HCT116 (cell line): ENCODE results near the gene GTPBP10. TPM values are rescaled to one million over a fixed set of nuclear protein-coding genes. Genes with fewer than 3 reads are reported as not detected.

ENCODE experiments used
- ATAC-seq: fragments of 200-7000 bp; cut with Tn5 transposase; 2 replicates; pipeline ENCODE4 v1.9.1; 2020; ENCODE audit warnings: mild to moderate bottlenecking, moderate library complexity
- BruUV-seq: library from RNA; stranded (reverse); fragments of 400-500 nt; replicated peaks from 2 replicates; lab custom pipeline; 2021; lab: Mats Ljungman, UMichigan
- CTCF ChIA-PET: fragments of 300-600 bp; sonication (Branson Sonifier 250); formaldehyde crosslinking; loops from one replicate; lab custom pipeline; 2021; ENCODE audit warnings: antibody characterized with exemption; lab: Charles Lee
- POLR2A ChIA-PET: fragments of 300-600, 350-600 bp; sonication (Branson Sonifier 250); formaldehyde crosslinking; loops from one replicate; lab custom pipeline; 2021; ENCODE audit warnings: antibody characterized with exemption; lab: Charles Lee
- RAD21 ChIA-PET, 2 experiments: fragments of 300-600 bp; sonication (Branson Sonifier 250); formaldehyde crosslinking; loops; one replicate each; lab custom pipeline; 2023; ENCODE audit warnings: low total read pairs in 2 of 2; ENCODE audit not compliant: uncharacterized antibody in 2 of 2, unreplicated experiment in 2 of 2, low non-redundant PET in 1 of 2; lab: Charles Lee
- DNase-seq: peaks from one replicate; pipeline ENCODE4 v3.0.0-alpha.2; 2010; ENCODE audit warnings: low read depth, low spot score
- H2AFZ ChIP-seq: fragments of 200-600 bp; shearing (Covaris generic), sonication (generic); 2 replicates; pipeline ENCODE4 v1.6.1; 2017; ENCODE audit warnings: low read depth, mixed run types, mixed read lengths, antibody characterized with exemption, low read length; ENCODE audit not compliant: poor library complexity, severe bottlenecking
- H3K27ac ChIP-seq: 2 replicates; pipeline ENCODE4 v1.5.1; 2012; ENCODE audit warnings: low read depth, low read length
- H3K27me3 ChIP-seq: fragments of 200-600 bp; sonication (generic); 2 replicates; pipeline ENCODE4 v1.6.1; 2016; ENCODE audit warnings: mixed run types, low read length, mixed read lengths; ENCODE audit not compliant: insufficient read depth
- H3K36me3 ChIP-seq, 2 experiments: fragments of 200-500 bp in 1 of 2; fragments of 200-600 bp in 1 of 2; sonication (Bioruptor generic) in 1 of 2; sonication (generic) in 1 of 2; 2 replicates each; pipeline versions ENCODE4 v1.5.1 to v1.6.1; 2014 to 2016; ENCODE audit warnings: low read length in 2 of 2, inconsistent platforms in 1 of 2, mixed read lengths in 1 of 2, mixed run types in 1 of 2; ENCODE audit not compliant: insufficient read depth in 2 of 2, control insufficient read depth in 1 of 2
- H3K4me1 ChIP-seq, 2 experiments: fragments of 200-600 bp in 1 of 2; sonication (generic) in 1 of 2; 2 replicates each; pipeline versions ENCODE4 v1.5.1 to v1.6.1; 2012 to 2017; ENCODE audit warnings: low read length in 2 of 2, inconsistent platforms in 1 of 2, mild to moderate bottlenecking in 1 of 2, mixed read lengths in 1 of 2, mixed run types in 1 of 2, moderate library complexity in 1 of 2; ENCODE audit not compliant: insufficient read depth in 2 of 2, control insufficient read depth in 1 of 2
- H3K4me2 ChIP-seq: fragments of 200-600 bp; sonication (generic); 2 replicates; pipeline ENCODE4 v1.6.1; 2017; ENCODE audit warnings: mixed run types, low read length, mixed read lengths
- H3K4me3 ChIP-seq, 2 experiments: fragments of 200-600 bp in 1 of 2; sonication (generic) in 1 of 2; replicated peaks in 1 of 2; 2 replicates each; pipeline ENCODE4 v1.5.1; 2011 to 2016; ENCODE audit warnings: low read length in 2 of 2, control low read depth in 1 of 2, low read depth in 1 of 2, mild to moderate bottlenecking in 1 of 2, mixed read lengths in 1 of 2, mixed run types in 1 of 2
- H3K79me2 ChIP-seq: fragments of 200-600 bp; sonication (generic); 2 replicates; pipeline ENCODE4 v1.6.1; 2017; ENCODE audit warnings: mild to moderate bottlenecking, mixed run types, low read length, moderate library complexity, mixed read lengths; ENCODE audit not compliant: insufficient read depth
- H3K9ac ChIP-seq: fragments of 200-600 bp; sonication (generic); 2 replicates; pipeline ENCODE4 v1.6.1; 2016; ENCODE audit warnings: low read length, mixed read lengths
- H3K9me2 ChIP-seq: fragments of 200-600 bp; sonication (generic), shearing (Covaris generic); 2 replicates; pipeline ENCODE4 v1.6.1; 2017; ENCODE audit warnings: mixed run types, mild to moderate bottlenecking, moderate library complexity; ENCODE audit not compliant: insufficient read depth
- H3K9me3 ChIP-seq, 2 experiments: fragments of 200-500 bp in 1 of 2; fragments of 200-600 bp in 1 of 2; sonication (Bioruptor generic) in 1 of 2; sonication (generic) in 1 of 2; 2 replicates each; pipeline ENCODE4 v1.6.1; 2014 to 2017; ENCODE audit warnings: low read length in 2 of 2, mixed read lengths in 2 of 2, inconsistent platforms in 1 of 2, low read depth in 1 of 2, mild to moderate bottlenecking in 1 of 2, mixed run types in 1 of 2, moderate library complexity in 1 of 2; ENCODE audit not compliant: control insufficient read depth in 1 of 2, insufficient read depth in 1 of 2
- H4K20me1 ChIP-seq: fragments of 200-600 bp; sonication (generic), shearing (Covaris generic); 2 replicates; pipeline ENCODE4 v1.6.1; 2017; ENCODE audit warnings: mixed run types, mild to moderate bottlenecking, moderate library complexity; ENCODE audit not compliant: insufficient read depth
- FOSL1 ChIP-seq: IDR thresholded peaks from 2 replicates; pipeline ENCODE4 v1.6.1; 2012; ENCODE audit warnings: low read depth
- POLR2AphosphoS5 ChIP-seq: IDR thresholded peaks from 2 replicates; pipeline ENCODE4 v1.6.1; 2011; ENCODE audit warnings: mild to moderate bottlenecking, low read depth, low read length, moderate library complexity
- REST ChIP-seq: IDR thresholded peaks from 2 replicates; pipeline ENCODE4 v1.6.1; 2012; ENCODE audit warnings: low read depth
- TCF7L2 ChIP-seq: IDR thresholded peaks from 2 replicates; pipeline ENCODE4 v1.7.0; 2011; ENCODE audit warnings: borderline replicate concordance, inconsistent platforms; ENCODE audit not compliant: insufficient read depth, insufficient read length; ENCODE audit errors: extremely low read depth
- intact Hi-C: fragments of 100-400 bp; cut with micrococcal nuclease; formaldehyde crosslinking; loops from 2 replicates; pipeline ENCODE4 v1.10.0; 2022
- total RNA-seq: library from RNA; stranded (reverse); gene quantifications from one replicate; pipeline ENCODE4 v1.2.1, GENCODE V29; 2021; ENCODE audit not compliant: unreplicated experiment

Gene GTPBP10
- total RNA-seq, 1 experiment from 2014 or later, result 36.7 TPM

GRCh38 chr7:90383422-90383821, 36.9 kb downstream of the GTPBP10 start:
- H3K36me3 ChIP-seq, result peaks cover 11 to 36% of the 10 kb centered on the region in 2 experiments; a peak in 3 of 4 replicates
- ChIA-PET POLR2A (no interaction called here), RAD21 (no interaction called here), CTCF (no interaction called here)
- DNase-seq (no peak), ATAC-seq (no peak)
- no peaks in the 10 kb centered on the region for H3K9me2 ChIP-seq
- H3K9ac ChIP-seq, result no peak overlapping the region
- intact Hi-C loops, result no loop called here
- H3K4me1 ChIP-seq, result peaks cover 0 to 14% of the 10 kb centered on the region in 2 experiments; a peak in 1 of 4 replicates
- H3K27ac ChIP-seq, result no peak overlapping the region
- no peaks in the 10 kb centered on the region for H3K9me3 ChIP-seq
- H2AFZ ChIP-seq, result no peak overlapping the region
- BruUV-seq, result no TSS peak
- no peak overlapping the region for H3K4me3 ChIP-seq
- H3K27me3 ChIP-seq, result no peaks in the 10 kb centered on the region
- peak overlapping the region; percentile 0; the same call in 1 of the 2 replicates for H3K4me2 ChIP-seq
- no peaks in the 10 kb centered on the region for H4K20me1 ChIP-seq
- no peaks in the 10 kb centered on the region for H3K79me2 ChIP-seq
- TF ChIP-seq FOSL1 (0 out of 2 replicates have a peak, but pooled peaks have one; percentile 9), POLR2AphosphoS5 (no peak)

- RAD21 ChIA-PET, result no interaction called here
- Histone ChIP-seq H3K27me3 (no peaks in the 10 kb centered on the region), H3K4me2 (no peak overlapping the region), H3K36me3 (peaks cover 11 to 31% of the 10 kb centered on the region in 2 experiments; a peak in 3 of 4 replicates), H3K9me3 (no peaks in the 10 kb centered on the region), H3K27ac (no peak overlapping the region), H3K9ac (no peak overlapping the region), H2AFZ (no peak overlapping the region), H3K79me2 (no peaks in the 10 kb centered on the region), H4K20me1 (no peaks in the 10 kb centered on the region), H3K4me3 (no peak overlapping the region), H3K4me1 (peaks cover 0 to 14% of the 10 kb centered on the region in 2 experiments; a peak in 1 of 4 replicates), H3K9me2 (no peaks in the 10 kb centered on the region)
- CTCF ChIA-PET, result no interaction called here
- intact Hi-C loops, result no loop called here
- POLR2A ChIA-PET, result no interaction called here
- BruUV-seq, result no TSS peak
- DNase-seq (no peak), ATAC-seq (no peak)
- no peak for TF ChIP-seq REST
- TF ChIP-seq TCF7L2, result no peak
These were observed 37.3 kb downstream of the GTPBP10 start for GRCh38 chr7:90383861-90384260.
